ENCODE data around the gene BCAS3. TPM values are rescaled to one million over a fixed set of nuclear protein-coding genes. Genes with fewer than 3 reads are reported as not detected.

BCAS3 gene
- total RNA-seq, 3 donors from 2014 or later = 21.6 to 33.4 (median 32.1) TPM

DNA sequence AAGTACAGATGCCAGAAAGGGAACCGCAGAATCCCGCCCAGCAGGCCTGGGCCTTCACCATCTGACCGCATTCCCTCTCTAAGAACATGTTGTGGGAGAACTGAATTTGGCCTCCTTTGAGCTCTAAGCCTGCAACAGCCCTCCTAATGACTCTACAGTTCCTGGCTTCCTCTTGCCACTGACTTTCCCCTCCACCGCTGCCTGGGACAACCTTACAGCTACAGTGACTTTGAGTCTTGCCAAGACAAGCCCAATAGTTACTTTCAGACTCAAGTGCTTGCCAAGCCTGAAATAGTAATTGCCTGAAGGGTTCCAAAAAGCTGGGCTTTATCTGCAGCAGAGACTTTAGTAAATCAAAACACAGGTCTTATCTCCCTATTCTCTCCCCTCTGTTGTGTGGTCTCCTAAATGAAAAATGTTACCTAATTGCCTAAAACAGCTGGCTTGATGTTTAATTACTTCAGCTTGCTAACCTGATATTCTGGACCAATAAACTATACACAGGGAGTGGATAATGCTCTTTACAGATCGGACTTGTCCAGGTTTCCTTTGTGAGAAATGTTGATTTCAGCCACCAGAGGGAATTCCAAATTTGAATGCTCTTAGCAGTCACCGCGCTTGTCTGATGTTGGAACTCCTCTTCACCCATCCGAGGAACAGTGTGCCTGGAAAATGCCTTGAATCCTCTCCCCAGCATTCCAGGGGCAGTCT, 636.9 kb downstream of the BCAS3 start:
- H3K36me3 ChIP-seq (ENCODE audit: low read depth) = no peaks in the 10 kb centered on the region
- ATAC-seq (peak; percentile 48), DNase-seq (no peak)
- H3K9me3 ChIP-seq = no peaks in the 10 kb centered on the region
- intact Hi-C loops (cut with DNase I, micrococcal nuclease) = no loop called here
- H3K4me3 ChIP-seq = no peak overlapping the region
- TF ChIP-seq, protein P1, sequence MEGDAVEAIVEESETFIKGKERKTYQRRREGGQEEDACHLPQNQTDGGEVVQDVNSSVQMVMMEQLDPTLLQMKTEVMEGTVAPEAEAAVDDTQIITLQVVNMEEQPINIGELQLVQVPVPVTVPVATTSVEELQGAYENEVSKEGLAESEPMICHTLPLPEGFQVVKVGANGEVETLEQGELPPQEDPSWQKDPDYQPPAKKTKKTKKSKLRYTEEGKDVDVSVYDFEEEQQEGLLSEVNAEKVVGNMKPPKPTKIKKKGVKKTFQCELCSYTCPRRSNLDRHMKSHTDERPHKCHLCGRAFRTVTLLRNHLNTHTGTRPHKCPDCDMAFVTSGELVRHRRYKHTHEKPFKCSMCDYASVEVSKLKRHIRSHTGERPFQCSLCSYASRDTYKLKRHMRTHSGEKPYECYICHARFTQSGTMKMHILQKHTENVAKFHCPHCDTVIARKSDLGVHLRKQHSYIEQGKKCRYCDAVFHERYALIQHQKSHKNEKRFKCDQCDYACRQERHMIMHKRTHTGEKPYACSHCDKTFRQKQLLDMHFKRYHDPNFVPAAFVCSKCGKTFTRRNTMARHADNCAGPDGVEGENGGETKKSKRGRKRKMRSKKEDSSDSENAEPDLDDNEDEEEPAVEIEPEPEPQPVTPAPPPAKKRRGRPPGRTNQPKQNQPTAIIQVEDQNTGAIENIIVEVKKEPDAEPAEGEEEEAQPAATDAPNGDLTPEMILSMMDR (IDR thresholded peaks at IDR 0.05) = no peak
- no peaks in the 10 kb centered on the region for H3K4me1 ChIP-seq (ENCODE audit: low read depth)

DNA sequence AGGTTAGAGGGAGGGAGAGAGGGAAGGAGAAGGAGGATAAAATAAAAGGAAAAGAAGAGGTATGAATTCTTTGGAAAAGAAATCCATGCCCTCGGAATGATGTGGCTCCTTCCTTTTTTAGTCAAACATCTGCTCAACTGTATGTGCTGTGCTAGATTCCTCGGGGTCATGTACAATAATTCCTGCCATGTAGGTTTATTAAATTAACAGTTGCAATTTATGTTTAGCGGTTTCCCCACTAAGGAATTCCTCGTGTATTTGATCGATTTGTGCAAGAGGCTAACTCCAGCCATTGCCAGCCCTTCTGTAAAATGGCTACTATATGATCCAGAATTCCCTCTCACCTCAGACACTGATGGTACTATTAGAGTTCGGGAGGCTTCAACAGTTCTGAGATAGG, 639.0 kb downstream of the BCAS3 start:
- intact Hi-C loops (cut with DNase I, micrococcal nuclease) = no loop called here
- no peak for ATAC-seq
- Histone ChIP-seq H3K9me3 (no peaks in the 10 kb centered on the region), H3K36me3 (ENCODE audit: low read depth) (no peaks in the 10 kb centered on the region), H3K4me3 (no peak overlapping the region), H3K4me1 (ENCODE audit: low read depth) (no peaks in the 10 kb centered on the region)
- TF ChIP-seq, protein P1 (IDR thresholded peaks at IDR 0.05) = no peak
- no peak for DNase-seq

DNA sequence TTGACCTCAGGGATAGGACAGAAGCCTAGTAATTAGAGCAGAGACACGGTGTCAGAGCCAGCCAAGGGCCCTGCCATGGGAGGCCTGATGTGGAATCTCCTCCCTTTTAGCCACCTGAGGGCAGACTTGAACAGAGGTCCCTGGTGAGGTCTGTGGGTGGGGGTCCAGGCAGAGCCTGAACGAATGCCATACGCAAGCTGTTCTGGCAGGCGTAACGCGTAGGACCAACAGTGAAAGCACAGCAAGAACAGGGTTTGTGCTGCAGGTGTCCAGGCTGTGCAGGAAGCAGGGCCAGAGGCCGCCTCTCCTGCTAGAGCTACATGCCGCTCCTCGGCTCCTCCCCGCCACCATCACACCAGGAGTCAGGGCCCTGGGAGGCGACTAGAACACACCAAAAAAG, 640.1 kb downstream of the BCAS3 start:
- TF ChIP-seq, protein P1 (IDR thresholded peaks at IDR 0.05) = no peak
- Histone ChIP-seq H3K4me3 (no peak overlapping the region), H3K9me3 (no peaks in the 10 kb centered on the region), H3K4me1 (ENCODE audit: low read depth) (no peaks in the 10 kb centered on the region), H3K36me3 (ENCODE audit: low read depth) (no peaks in the 10 kb centered on the region)
- DNase-seq (no peak), ATAC-seq (no peak)
- intact Hi-C loops (cut with DNase I, micrococcal nuclease) = no loop called here

DNA sequence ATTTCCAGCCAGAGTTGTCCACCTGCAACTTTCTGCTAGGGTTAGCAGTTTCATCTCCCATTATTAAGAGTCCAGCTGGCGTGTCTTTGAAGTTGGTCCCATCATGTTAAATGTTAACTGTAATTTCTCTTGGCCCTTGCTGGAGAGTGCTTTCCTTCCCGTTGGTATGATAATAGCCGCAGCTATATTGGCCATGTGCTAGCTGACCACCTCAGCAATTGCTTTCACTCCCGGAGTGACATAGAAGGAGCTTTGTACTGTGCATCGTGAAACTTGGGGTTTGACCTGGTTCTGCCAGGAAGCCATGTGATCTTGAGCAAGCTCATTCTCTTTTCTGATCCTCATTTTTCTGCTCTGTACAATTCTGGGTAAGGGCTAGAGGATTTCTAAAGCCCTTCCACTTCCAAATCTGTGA, 641.0 kb downstream of the BCAS3 start:
- TF ChIP-seq, protein P1 (IDR thresholded peaks at IDR 0.05) = no peak
- no peak for DNase-seq
- H3K9me3 ChIP-seq = no peaks in the 10 kb centered on the region
- no peaks in the 10 kb centered on the region for H3K4me1 ChIP-seq (ENCODE audit: low read depth)
- H3K4me3 ChIP-seq = no peak overlapping the region
- no peak for ATAC-seq
- no peaks in the 10 kb centered on the region for H3K36me3 ChIP-seq (ENCODE audit: low read depth)
- intact Hi-C loops (cut with DNase I, micrococcal nuclease) = no loop called here

DNA sequence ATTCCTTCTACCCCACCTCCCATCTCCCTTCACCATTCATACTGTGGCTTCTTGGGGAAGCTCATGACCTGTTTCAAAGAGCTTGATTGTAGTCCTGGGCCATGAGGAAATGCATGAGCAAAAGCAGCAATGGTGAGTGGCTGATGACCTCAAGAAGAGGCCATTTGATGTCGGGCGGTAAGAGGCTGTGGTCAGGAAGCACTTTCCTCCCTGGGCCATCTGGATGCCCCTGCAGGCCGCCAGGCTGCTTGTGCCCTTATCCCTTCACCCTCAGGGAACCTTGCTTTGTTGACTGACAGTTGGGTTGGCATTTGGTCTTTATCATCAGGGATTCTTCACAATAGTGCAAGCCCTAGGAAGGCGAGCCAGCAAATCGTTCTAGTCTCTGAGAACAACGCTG, 643.7 kb downstream of the BCAS3 start:
- ATAC-seq = no peak
- H3K4me3 ChIP-seq = no peak overlapping the region
- no peak for DNase-seq
- no peaks in the 10 kb centered on the region for H3K4me1 ChIP-seq (ENCODE audit: low read depth)
- TF ChIP-seq, protein P1 (IDR thresholded peaks at IDR 0.05) = no peak
- no peaks in the 10 kb centered on the region for H3K36me3 ChIP-seq (ENCODE audit: low read depth)
- no peaks in the 10 kb centered on the region for H3K9me3 ChIP-seq
- intact Hi-C loops (cut with DNase I, micrococcal nuclease) = no loop called here

All from mucosa of descending colon (tissue), 3 donors.